Measurements from ENCODE around the gene KLHL22.
"Not testable (repeated sequence)": the region's sequence is repeated elsewhere in the genome, so short reads cannot be mapped to it uniquely, and the experiment has no call there.

KLHL22 gene

DNA sequence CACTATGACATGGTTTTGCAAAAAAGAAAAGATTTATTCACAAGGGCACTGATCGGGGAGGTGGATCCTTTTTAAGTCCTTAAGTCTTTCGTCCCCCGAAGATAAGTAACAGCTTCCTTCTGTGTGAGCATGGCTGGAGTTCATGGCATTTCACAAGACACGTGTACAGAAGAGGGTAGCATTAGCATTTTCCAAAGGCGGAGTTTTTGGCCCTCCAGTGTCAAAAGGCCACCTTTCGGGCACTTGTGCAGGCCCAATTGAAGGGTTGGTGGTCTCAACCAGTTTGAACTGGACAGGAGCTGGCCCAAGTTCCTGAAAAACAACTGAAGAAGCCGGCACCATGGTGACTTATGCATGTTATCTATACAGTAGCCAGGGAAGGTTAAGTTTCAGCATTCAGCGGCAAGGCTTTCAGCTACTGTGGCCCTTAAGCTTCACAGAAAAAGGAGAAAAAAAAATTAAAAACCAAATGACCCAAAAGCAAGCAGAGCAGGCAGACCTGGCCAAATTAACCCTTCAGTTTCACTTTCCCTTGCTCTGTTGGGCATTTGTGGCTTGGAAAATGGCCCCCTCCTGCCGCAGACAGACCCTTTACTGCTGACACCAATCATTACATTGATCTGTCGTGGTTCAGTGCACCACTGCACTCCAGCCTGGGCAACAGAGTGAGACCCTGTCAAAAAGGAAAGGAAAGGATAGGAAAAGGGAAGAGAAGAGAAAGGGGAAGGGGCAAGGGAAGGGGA lies 83.0 kb downstream of the KLHL22 start:
- Histone ChIP-seq H3K27ac (ENCODE audit: low read depth, low read length) (no peak overlapping the region), H3K9me3 (ENCODE audit: insufficient read depth, low read depth, low read length) (no peaks in the 10 kb centered on the region), H3K9ac (ENCODE audit: low read depth, low read length) (no peak overlapping the region), H3K27me3 (ENCODE audit: insufficient read depth, low read length) (no peaks in the 10 kb centered on the region), H3K36me3 (ENCODE audit: insufficient read depth, low read length) (peaks cover 5% of the 10 kb centered on the region; the same call in 1 of the 2 replicates), H3K4me1 (ENCODE audit: insufficient read depth, low read length) (no peaks in the 10 kb centered on the region), H3K4me3 (ENCODE audit: low read length) (no peak overlapping the region)
- WGBS = 82% methylated on average over 10 of the region's 10 CpGs

DNA sequence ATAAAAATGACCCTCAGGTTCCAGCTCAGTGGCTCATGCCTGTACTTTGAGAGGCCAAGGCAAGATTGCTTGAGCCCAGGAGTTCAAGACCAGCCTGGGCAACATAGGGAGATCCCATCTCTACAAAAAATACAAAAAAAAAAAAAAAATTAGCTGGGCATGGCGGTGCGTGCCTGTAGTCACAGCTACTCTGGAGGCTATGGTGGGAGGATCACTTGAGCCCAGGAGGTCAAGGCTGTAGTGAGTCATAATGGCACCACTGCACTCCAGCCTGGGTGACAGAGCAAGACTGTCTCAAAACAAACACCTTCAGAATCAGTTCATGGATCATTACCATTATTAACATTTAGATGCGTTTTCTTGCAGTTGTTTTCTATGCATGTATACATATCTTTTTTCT lies 86.2 kb downstream of the KLHL22 start:
- H3K36me3 ChIP-seq (ENCODE audit: insufficient read depth, low read length) = peaks cover 31% of the 10 kb centered on the region
- not testable (repeated sequence) for H3K9me3 ChIP-seq (ENCODE audit: insufficient read depth, low read depth, low read length); H3K9ac ChIP-seq (ENCODE audit: low read depth, low read length); H3K27me3 ChIP-seq (ENCODE audit: insufficient read depth, low read length); H3K27ac ChIP-seq (ENCODE audit: low read depth, low read length); H3K4me1 ChIP-seq (ENCODE audit: insufficient read depth, low read length); H3K4me3 ChIP-seq (ENCODE audit: low read length)
- 97% methylated on average over 3 of the region's 3 CpGs for WGBS

DNA sequence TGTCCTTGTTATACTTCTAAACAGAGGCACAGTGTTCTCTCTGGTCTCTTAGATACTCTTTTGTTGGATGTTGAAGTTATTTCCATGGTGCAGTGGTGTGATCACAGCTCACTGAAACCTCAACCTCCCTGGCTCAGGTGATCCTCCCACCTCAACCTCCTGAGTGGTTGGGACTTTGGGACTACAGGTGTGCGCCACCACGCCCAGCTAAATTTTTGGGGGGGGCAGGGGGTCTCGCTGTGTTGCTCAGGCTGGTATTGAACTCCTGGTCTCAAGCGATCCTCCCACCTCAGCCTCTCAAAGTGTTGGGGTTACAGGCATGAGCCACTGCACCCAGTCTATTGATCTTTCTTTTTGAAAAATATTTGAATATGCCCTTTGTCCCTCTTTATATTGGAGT lies 86.7 kb downstream of the KLHL22 start:
- H3K36me3 ChIP-seq (ENCODE audit: insufficient read depth, low read length) = peaks cover 36% of the 10 kb centered on the region
- H3K27me3 ChIP-seq (ENCODE audit: insufficient read depth, low read length) = no peaks in the 10 kb centered on the region
- no peak overlapping the region for H3K9ac ChIP-seq (ENCODE audit: low read depth, low read length)
- no peaks in the 10 kb centered on the region for H3K9me3 ChIP-seq (ENCODE audit: insufficient read depth, low read depth, low read length)
- WGBS = 88% methylated on average over 4 of the region's 4 CpGs
- H3K4me3 ChIP-seq (ENCODE audit: low read length) = no peak overlapping the region
- no peak overlapping the region for H3K27ac ChIP-seq (ENCODE audit: low read depth, low read length)
- no peaks in the 10 kb centered on the region for H3K4me1 ChIP-seq (ENCODE audit: insufficient read depth, low read length)

DNA sequence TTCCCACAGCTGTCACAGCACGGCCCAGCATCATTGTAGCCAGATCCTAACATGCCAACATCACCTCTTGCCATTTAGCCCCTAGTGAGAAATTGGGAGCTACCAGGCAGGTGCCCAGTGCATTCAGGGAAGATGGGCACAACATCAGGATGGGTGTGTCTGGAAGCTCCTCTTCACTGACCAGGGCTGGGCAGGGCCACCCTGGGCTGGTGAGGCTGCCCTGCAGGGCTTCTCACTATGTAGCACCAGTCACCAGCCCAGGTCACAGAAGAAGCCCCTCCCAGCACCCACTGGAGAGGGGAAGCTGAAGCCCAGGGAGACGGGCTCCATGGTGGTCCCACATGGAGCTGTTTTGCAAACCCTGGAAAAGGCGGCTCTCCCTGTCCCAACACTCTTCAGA lies 87.8 kb downstream of the KLHL22 start:
- WGBS = 93% methylated on average over 3 of the region's 3 CpGs
- H3K9me3 ChIP-seq (ENCODE audit: insufficient read depth, low read depth, low read length) = no peaks in the 10 kb centered on the region
- H3K9ac ChIP-seq (ENCODE audit: low read depth, low read length) = no peak overlapping the region
- H3K27ac ChIP-seq (ENCODE audit: low read depth, low read length) = no peak overlapping the region
- H3K27me3 ChIP-seq (ENCODE audit: insufficient read depth, low read length) = no peaks in the 10 kb centered on the region
- H3K4me1 ChIP-seq (ENCODE audit: insufficient read depth, low read length) = no peaks in the 10 kb centered on the region
- peaks cover 47% of the 10 kb centered on the region for H3K36me3 ChIP-seq (ENCODE audit: insufficient read depth, low read length)
- no peak overlapping the region for H3K4me3 ChIP-seq (ENCODE audit: low read length)

DNA sequence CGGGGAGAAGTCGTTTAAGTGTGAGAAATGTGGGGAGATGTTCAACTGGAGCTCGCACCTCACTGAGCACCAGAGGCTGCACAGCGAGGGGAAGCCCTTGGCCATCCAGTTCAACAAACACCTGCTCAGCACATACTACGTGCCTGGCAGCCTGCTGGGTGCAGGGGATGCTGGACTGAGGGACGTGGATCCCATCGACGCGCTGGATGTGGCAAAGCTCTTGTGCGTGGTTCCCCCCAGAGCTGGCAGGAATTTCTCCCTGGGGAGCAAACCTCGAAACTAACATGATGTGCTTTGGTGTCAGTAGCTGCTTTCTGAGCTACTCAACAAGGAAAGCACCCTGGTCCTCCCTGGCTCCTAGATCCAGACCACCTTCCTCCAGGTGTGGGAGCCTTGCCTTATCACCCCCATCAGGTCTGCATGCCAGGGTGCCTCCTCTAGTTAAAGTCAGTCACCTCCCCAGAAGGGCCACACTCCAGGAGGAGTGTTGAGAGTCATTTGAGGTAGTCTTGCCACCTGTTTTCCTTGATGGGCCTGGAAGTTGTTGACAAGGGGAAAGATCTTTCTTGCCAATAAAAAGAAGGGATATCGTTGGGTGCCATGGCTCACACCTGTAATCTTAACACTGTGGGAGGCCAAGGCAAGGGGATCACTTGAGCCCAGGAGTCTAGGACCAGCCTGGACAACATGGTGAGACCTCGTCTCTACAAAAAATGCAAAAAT lies 88.7 kb downstream of the KLHL22 start:
- H3K36me3 ChIP-seq (ENCODE audit: insufficient read depth, low read length) = peaks cover 53% of the 10 kb centered on the region
- H3K27ac ChIP-seq (ENCODE audit: low read depth, low read length) = no peak overlapping the region
- H3K27me3 ChIP-seq (ENCODE audit: insufficient read depth, low read length) = no peaks in the 10 kb centered on the region
- H3K4me1 ChIP-seq (ENCODE audit: insufficient read depth, low read length) = no peaks in the 10 kb centered on the region
- no peaks in the 10 kb centered on the region for H3K9me3 ChIP-seq (ENCODE audit: insufficient read depth, low read depth, low read length)
- WGBS = 96% methylated on average over 13 of the region's 13 CpGs
- no peak overlapping the region for H3K4me3 ChIP-seq (ENCODE audit: low read length)
- no peak overlapping the region for H3K9ac ChIP-seq (ENCODE audit: low read depth, low read length)

DNA sequence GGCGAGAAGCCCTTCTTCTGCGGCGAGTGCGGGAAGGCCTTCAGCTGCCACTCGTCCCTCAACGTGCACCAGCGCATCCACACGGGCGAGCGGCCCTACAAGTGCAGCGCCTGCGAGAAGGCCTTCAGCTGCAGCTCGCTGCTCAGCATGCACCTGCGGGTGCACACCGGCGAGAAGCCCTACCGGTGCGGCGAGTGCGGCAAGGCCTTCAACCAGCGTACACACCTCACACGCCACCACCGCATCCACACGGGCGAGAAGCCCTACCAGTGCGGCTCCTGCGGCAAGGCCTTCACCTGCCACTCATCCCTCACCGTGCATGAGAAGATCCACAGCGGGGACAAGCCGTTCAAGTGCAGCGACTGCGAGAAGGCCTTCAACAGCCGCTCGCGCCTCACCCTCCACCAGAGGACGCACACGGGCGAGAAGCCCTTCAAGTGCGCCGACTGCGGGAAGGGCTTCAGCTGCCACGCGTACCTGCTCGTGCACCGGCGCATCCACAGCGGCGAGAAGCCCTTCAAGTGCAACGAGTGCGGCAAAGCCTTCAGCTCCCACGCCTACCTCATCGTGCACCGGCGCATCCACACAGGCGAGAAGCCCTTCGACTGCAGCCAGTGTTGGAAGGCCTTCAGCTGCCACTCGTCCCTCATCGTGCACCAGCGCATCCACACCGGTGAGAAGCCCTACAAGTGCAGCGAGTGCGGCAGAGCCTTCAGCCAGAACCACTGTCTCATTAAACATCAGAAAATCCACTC lies 89.5 kb downstream of the KLHL22 start:
- peaks cover 61% of the 10 kb centered on the region for H3K36me3 ChIP-seq (ENCODE audit: insufficient read depth, low read length)
- WGBS = 96% methylated on average over 62 of the region's 62 CpGs

DNA sequence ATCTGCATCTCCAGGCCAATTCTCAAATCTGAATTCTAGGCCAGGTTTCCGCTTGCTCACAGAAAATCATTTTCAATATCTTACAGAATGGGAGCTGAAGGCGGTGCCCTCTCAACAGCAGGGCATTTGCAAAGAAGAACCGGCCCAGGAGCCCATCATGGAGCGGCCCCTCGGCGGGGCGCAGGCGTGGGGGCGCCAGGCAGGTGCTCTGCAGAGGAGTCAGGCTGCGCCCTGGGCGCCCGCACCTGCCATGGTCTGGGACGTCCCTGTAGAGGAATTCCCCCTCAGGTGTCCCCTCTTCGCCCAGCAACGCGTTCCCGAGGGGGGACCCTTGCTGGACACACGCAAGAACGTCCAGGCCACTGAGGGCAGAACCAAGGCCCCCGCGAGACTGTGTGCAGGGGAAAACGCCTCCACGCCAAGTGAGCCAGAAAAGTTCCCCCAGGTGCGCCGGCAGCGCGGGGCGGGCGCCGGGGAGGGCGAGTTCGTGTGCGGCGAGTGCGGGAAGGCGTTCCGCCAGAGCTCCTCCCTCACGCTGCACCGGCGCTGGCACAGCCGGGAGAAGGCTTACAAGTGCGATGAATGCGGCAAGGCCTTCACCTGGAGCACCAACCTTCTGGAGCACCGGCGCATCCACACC lies 90.2 kb downstream of the KLHL22 start:
- Histone ChIP-seq H3K4me1 (ENCODE audit: insufficient read depth, low read length) (no peaks in the 10 kb centered on the region), H3K36me3 (ENCODE audit: insufficient read depth, low read length) (peaks cover 66% of the 10 kb centered on the region), H3K4me3 (ENCODE audit: low read length) (no peak overlapping the region), H3K27me3 (ENCODE audit: insufficient read depth, low read length) (no peaks in the 10 kb centered on the region), H3K9me3 (ENCODE audit: insufficient read depth, low read depth, low read length) (no peaks in the 10 kb centered on the region), H3K27ac (ENCODE audit: low read depth, low read length) (no peak overlapping the region), H3K9ac (ENCODE audit: low read depth, low read length) (no peak overlapping the region)
- WGBS = 97% methylated on average over 45 of the region's 45 CpGs

More for the DNA sequence above, 89.5 kb downstream of the KLHL22 start:
- H3K4me3 ChIP-seq (ENCODE audit: low read length) = no peak overlapping the region
- no peaks in the 10 kb centered on the region for H3K27me3 ChIP-seq (ENCODE audit: insufficient read depth, low read length)
- H3K27ac ChIP-seq (ENCODE audit: low read depth, low read length) = no peak overlapping the region
- no peaks in the 10 kb centered on the region for H3K4me1 ChIP-seq (ENCODE audit: insufficient read depth, low read length)
- H3K9me3 ChIP-seq (ENCODE audit: insufficient read depth, low read depth, low read length) = no peaks in the 10 kb centered on the region
- H3K9ac ChIP-seq (ENCODE audit: low read depth, low read length) = no peak overlapping the region

DNA sequence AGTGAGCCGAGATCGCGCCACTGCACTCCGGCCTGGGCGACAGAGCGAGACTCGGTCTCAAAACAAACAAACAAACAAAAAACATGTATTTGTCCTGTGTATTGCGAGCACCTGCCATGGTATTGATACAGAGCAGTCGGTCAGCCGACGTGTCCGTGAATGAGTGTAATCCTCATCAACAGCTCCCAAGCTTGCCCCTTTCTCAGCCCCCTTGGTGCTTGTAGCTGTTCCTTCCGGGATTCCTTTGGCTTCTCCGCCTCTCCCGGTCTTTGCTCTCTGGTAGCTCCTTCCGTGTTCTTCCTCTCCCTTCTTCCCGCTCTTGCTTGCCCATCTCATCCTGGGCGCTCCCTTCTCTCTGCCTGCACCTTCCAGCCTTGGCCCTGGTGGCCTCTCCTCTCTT lies 90.7 kb downstream of the KLHL22 start:
- no peaks in the 10 kb centered on the region for H3K9me3 ChIP-seq (ENCODE audit: insufficient read depth, low read depth, low read length)
- H3K4me3 ChIP-seq (ENCODE audit: low read length) = no peak overlapping the region
- no peak overlapping the region for H3K9ac ChIP-seq (ENCODE audit: low read depth, low read length)
- no peak overlapping the region for H3K27ac ChIP-seq (ENCODE audit: low read depth, low read length)
- no peaks in the 10 kb centered on the region for H3K4me1 ChIP-seq (ENCODE audit: insufficient read depth, low read length)
- peaks cover 69% of the 10 kb centered on the region for H3K36me3 ChIP-seq (ENCODE audit: insufficient read depth, low read length)
- 96% methylated on average over 18 of the region's 18 CpGs for WGBS
- no peaks in the 10 kb centered on the region for H3K27me3 ChIP-seq (ENCODE audit: insufficient read depth, low read length)

DNA sequence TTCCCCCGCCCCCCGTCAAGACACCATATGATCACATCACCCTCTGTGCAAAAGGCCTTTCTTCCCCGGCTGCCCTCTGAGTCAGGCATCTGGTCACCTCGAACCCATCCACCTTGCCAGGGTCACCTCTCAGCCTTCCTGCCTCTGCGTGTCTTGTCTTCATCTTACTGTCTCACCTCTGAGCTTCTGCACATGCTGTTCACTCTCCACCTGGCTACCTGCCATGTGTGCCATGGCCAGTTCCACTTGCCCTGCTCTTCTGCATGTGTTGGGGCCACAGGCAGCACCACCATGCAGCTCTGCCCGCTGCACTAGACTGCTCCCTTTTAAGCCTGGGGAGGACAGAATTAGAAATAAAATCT lies 91.8 kb downstream of the KLHL22 start:
- H3K9ac ChIP-seq (ENCODE audit: low read depth, low read length) = no peak overlapping the region
- no peak overlapping the region for H3K4me3 ChIP-seq (ENCODE audit: low read length)
- 96% methylated on average over 6 of the region's 6 CpGs for WGBS
- H3K27me3 ChIP-seq (ENCODE audit: insufficient read depth, low read length) = no peaks in the 10 kb centered on the region
- H3K36me3 ChIP-seq (ENCODE audit: insufficient read depth, low read length) = peaks cover 69% of the 10 kb centered on the region
- H3K27ac ChIP-seq (ENCODE audit: low read depth, low read length) = no peak overlapping the region
- no peaks in the 10 kb centered on the region for H3K4me1 ChIP-seq (ENCODE audit: insufficient read depth, low read length)
- H3K9me3 ChIP-seq (ENCODE audit: insufficient read depth, low read depth, low read length) = no peaks in the 10 kb centered on the region

DNA sequence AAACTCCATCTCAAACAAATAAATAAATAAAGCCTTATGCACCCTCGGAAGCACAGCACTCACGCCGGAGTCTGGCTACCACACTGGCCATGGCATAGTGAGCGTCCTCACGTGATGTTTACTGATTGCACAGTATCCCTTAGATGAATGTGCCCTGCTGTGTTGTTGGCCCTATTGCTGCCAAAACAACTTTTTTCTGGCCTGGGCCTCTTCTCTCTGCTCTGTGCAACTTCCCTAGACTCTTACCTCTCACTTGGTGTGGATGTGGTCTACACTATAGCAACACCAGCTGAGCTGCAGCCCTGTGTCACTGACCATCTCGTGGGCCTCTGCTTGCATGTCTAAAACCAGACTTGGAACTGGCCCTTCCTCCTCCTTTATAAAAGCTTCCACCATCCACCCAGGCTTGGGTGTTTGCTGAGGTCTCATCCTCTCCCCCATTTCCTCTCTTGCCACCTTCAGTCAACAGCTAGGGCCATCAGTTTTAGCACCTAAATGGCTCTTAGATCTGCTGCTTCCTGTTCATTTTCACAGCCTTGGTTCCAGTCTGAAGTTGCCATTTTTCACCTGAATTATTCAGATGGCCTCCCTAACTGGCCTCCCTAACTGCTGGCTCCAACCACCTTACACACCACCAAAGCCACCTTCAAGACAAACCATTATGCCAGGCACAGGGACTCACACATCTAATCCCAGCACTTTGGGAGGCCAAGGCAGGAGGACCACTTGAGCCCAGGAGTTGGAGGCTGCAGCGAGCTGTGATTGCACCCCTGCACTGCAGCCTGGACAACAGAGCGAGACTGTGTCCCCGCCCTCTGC lies 92.4 kb downstream of the KLHL22 start:
- WGBS = 95% methylated on average over 9 of the region's 9 CpGs

More for the DNA sequence above, 92.4 kb downstream of the KLHL22 start:
- H3K9ac ChIP-seq (ENCODE audit: low read depth, low read length) = no peak overlapping the region
- peaks cover 69% of the 10 kb centered on the region for H3K36me3 ChIP-seq (ENCODE audit: insufficient read depth, low read length)
- H3K27me3 ChIP-seq (ENCODE audit: insufficient read depth, low read length) = no peaks in the 10 kb centered on the region
- no peak overlapping the region for H3K27ac ChIP-seq (ENCODE audit: low read depth, low read length)
- no peaks in the 10 kb centered on the region for H3K9me3 ChIP-seq (ENCODE audit: insufficient read depth, low read depth, low read length)
- H3K4me1 ChIP-seq (ENCODE audit: insufficient read depth, low read length) = no peaks in the 10 kb centered on the region
- H3K4me3 ChIP-seq (ENCODE audit: low read length) = no peak overlapping the region

Data from HUES64 (cell line).